NCI-H2081 treated with DMSO at 0.1 percent for 48 hours (cell line): ENCODE measurements around the gene ACVR1B.
"Not testable (repeated sequence)": the region's sequence is repeated elsewhere in the genome, so short reads cannot be mapped to it uniquely, and the experiment has no call there.

Experiments
- DNase-seq: peaks from one replicate; lab custom pipeline; 2025; lab: John Stamatoyannopoulos, UW

ACVR1B gene

GRCh38 chr12:51971679-51972421 is 20.4 kb downstream of the ACVR1B start:
- DNase-seq: no peak

GRCh38 chr12:51972422-51972812 is 20.9 kb downstream of the ACVR1B start:
- DNase-seq: no peak

GRCh38 chr12:51972849-51973273 is 21.4 kb downstream of the ACVR1B start:
- no peak for DNase-seq

GRCh38 chr12:51973560-51973959 is 22.1 kb downstream of the ACVR1B start:
- no peak for DNase-seq

GRCh38 chr12:51974646-51975045 is 23.1 kb downstream of the ACVR1B start:
- no peak for DNase-seq

GRCh38 chr12:51975196-51975595 is 23.7 kb downstream of the ACVR1B start:
- no peak for DNase-seq

GRCh38 chr12:51976376-51977160 is 25.1 kb downstream of the ACVR1B start:
- DNase-seq: no peak

- no peak for DNase-seq
Measured at GRCh38 chr12:51977320-51977753, 25.8 kb downstream of the ACVR1B start.

- not testable (repeated sequence) for DNase-seq
Measured at GRCh38 chr12:51979306-51979705, 27.8 kb downstream of the ACVR1B start.

- DNase-seq: peak; percentile 8
Measured at GRCh38 chr12:51980051-51980808, 28.7 kb downstream of the ACVR1B start.

GRCh38 chr12:51980809-51981127 is 29.3 kb downstream of the ACVR1B start:
- no peak for DNase-seq

GRCh38 chr12:51984657-51985056 is 33.2 kb downstream of the ACVR1B start:
- DNase-seq: no peak

GRCh38 chr12:51985154-51985835 is 33.8 kb downstream of the ACVR1B start:
- no peak for DNase-seq

- no peak for DNase-seq
Measured at GRCh38 chr12:51986834-51987233, 35.3 kb downstream of the ACVR1B start.

GRCh38 chr12:51992246-51992645 is 40.7 kb downstream of the ACVR1B start:
- DNase-seq: no peak

GRCh38 chr12:51994539-51994820 is 43.0 kb downstream of the ACVR1B start:
- no peak for DNase-seq

- no peak for DNase-seq
Measured at GRCh38 chr12:51994959-51995358, 43.5 kb downstream of the ACVR1B start.

GRCh38 chr12:51997136-51997535 is 45.6 kb downstream of the ACVR1B start:
- no peak for DNase-seq

- no peak for DNase-seq
Measured at GRCh38 chr12:52003016-52003550, 51.6 kb downstream of the ACVR1B start.

GRCh38 chr12:52003591-52003990 is 52.1 kb downstream of the ACVR1B start:
- DNase-seq: no peak

- DNase-seq: peak; percentile 59
Measured at GRCh38 chr12:52004042-52004648, 52.6 kb downstream of the ACVR1B start.
